HEK293 (cell line): ENCODE data around the gene DRICH1.
"Not testable (repeated sequence)": the region's sequence is repeated elsewhere in the genome, so short reads cannot be mapped to it uniquely, and the experiment has no call there.

Experiments
- CTCF ChIA-PET: fragments of 350-600 bp; formaldehyde crosslinking; extraction: SDS; loops from one replicate; lab custom pipeline; 2021; ENCODE audit warnings: antibody characterized with exemption; lab: Yijun Ruan, JAX
- POLR2A ChIA-PET: fragments of 300-600 bp; formaldehyde crosslinking; extraction: SDS; loops from one replicate; lab custom pipeline; 2020; ENCODE audit warnings: antibody characterized with exemption, inconsistent platforms; lab: Yijun Ruan, JAX
- H3K27ac ChIP-seq: fragments of 200-500 bp; sonication (Bioruptor generic); 2 replicates; pipeline ENCODE4 v1.5.1; 2014; ENCODE audit warnings: low read depth, low read length, control low read depth, inconsistent platforms; ENCODE audit errors: extremely low read depth
- H3K36me3 ChIP-seq, 2 experiments: fragments of 200-500 bp in 1 of 2; sonication (Bioruptor generic) in 1 of 2; 1 replicate in 1 of 2; 2 replicates in 1 of 2; pipeline ENCODE4 v1.5.1; 2014 to 2017; ENCODE audit warnings: inconsistent platforms in 2 of 2, low read length in 2 of 2; ENCODE audit not compliant: control insufficient read depth in 2 of 2, insufficient read depth in 1 of 2
- H3K4me1 ChIP-seq: fragments of 200-500 bp; sonication (Bioruptor generic); 2 replicates; pipeline ENCODE4 v1.5.1; 2014; ENCODE audit warnings: mild to moderate bottlenecking, low read length, inconsistent platforms; ENCODE audit not compliant: control insufficient read depth, insufficient read depth
- H3K4me3 ChIP-seq: 2 replicates; pipeline ENCODE4 v1.5.1; 2011; ENCODE audit warnings: low read depth, mild to moderate bottlenecking, control low read depth, low read length, moderate library complexity
- H3K9me3 ChIP-seq: fragments of 200-500 bp; sonication (Bioruptor generic); 2 replicates; pipeline ENCODE4 v1.5.1; 2014; ENCODE audit warnings: low read depth, low read length, inconsistent platforms; ENCODE audit not compliant: control insufficient read depth, insufficient read depth
- EGR2 ChIP-seq: fragments of 450-650 bp; formaldehyde crosslinking; IDR thresholded peaks from 2 replicates; pipeline ENCODE4 v1.5.1; 2016; ENCODE audit warnings: low read depth, missing biosample characterization, missing genetic modification characterization
- ELK4 ChIP-seq: IDR thresholded peaks from 2 replicates; pipeline ENCODE4 v1.6.1; 2011; ENCODE audit warnings: mild to moderate bottlenecking, low read depth, low read length, borderline replicate concordance
- KLF1 ChIP-seq: fragments of 450-650 bp; formaldehyde crosslinking; IDR thresholded peaks from 2 replicates; pipeline ENCODE4 v1.5.1; 2016; ENCODE audit warnings: missing biosample characterization, missing genetic modification characterization
- KLF8 ChIP-seq: fragments of 450-650 bp; formaldehyde crosslinking; IDR thresholded peaks from 2 replicates; pipeline ENCODE4 v1.5.1; 2016; ENCODE audit warnings: missing biosample characterization, missing genetic modification characterization
- REPIN1 ChIP-seq: fragments of 450-650 bp; formaldehyde crosslinking; IDR thresholded peaks from 2 replicates; pipeline ENCODE4 v1.5.1; 2017; ENCODE audit warnings: missing biosample characterization, missing genetic modification characterization, low read depth
- SP2 ChIP-seq: fragments of 450-650 bp; formaldehyde crosslinking; IDR thresholded peaks from 2 replicates; pipeline ENCODE4 v1.5.1; 2016; ENCODE audit warnings: missing biosample characterization, missing genetic modification characterization
- YY2 ChIP-seq: fragments of 450-650 bp; formaldehyde crosslinking; IDR thresholded peaks from 2 replicates; pipeline ENCODE4 v1.5.1; 2016; ENCODE audit warnings: missing biosample characterization, missing genetic modification characterization
- ZEB2 ChIP-seq: fragments of 450-650 bp; formaldehyde crosslinking; IDR thresholded peaks from 2 replicates; pipeline ENCODE4 v1.5.1; 2016; ENCODE audit warnings: missing biosample characterization, missing genetic modification characterization
- ZFHX2 ChIP-seq: fragments of 450-650 bp; formaldehyde crosslinking; conservative IDR thresholded peaks from 2 replicates; pipeline ENCODE4 v1.5.1; 2016; ENCODE audit warnings: missing biosample characterization, missing genetic modification characterization
- ZNF23 ChIP-seq: fragments of 450-650 bp; formaldehyde crosslinking; IDR thresholded peaks from 2 replicates; pipeline ENCODE4 v1.5.1; 2016; ENCODE audit warnings: missing biosample characterization, missing genetic modification characterization, borderline replicate concordance
- TF ChIP-seq, protein P1 (sequence below): fragments of 450-650 bp; formaldehyde crosslinking; optimal IDR thresholded peaks from 2 replicates; pipeline ENCODE3; 2016; ENCODE audit warnings: missing biosample characterization, mild to moderate bottlenecking, missing genetic modification characterization
- TF ChIP-seq, protein P2 (sequence below): fragments of 450-650 bp; formaldehyde crosslinking; IDR thresholded peaks from 2 replicates; pipeline ENCODE4 v1.5.1; 2016; ENCODE audit warnings: missing biosample characterization, missing genetic modification characterization
- TF ChIP-seq, protein P3 (sequence below): fragments of 450-650 bp; formaldehyde crosslinking; IDR thresholded peaks from 2 replicates; pipeline ENCODE4 v1.5.1; 2016; ENCODE audit warnings: missing biosample characterization, missing genetic modification characterization

DRICH1 gene

DNA sequence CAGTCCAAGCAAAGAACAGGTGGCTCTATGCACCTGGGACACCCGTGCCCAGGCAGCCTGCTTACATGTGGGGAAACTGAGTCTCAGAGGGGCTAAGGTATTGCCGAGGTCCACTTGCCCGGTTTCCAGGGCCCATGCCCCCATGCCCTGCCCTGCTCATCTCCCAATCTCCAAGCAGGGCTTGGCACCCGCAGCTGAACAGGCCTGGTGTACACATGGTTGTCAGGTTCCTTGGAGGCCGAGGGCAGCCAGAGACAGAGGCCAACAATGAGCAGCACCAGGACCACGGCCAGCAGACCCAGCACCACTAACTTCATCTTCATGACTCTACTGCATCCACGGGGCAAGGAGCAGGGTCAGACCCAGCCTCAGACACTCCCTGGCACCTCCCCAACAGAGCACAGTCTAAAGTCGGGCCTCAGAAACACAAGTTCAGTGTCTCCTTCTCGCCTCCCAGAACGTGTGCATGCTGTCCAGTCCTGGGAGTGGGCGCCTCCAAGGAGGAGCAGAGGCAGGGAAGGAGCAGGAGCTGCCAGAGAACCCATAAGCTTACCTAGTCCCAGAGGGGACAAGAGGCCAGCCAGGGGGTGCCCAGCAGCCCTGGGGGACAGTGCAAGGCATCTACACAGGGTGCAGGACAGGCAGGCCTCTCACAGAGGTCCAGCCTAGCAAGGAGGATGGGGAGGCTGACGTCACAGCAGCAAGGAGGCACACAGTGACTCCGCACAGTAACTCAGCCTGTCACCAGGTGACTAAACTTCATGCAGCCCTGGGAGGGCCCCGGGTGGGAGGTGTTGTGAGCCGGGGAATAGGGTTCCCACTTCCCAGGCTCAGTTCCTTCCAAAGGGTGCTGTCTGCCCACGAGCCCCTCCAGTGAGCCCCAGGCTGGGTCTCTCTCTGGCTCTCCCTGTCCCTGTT is 38.5 kb upstream of the DRICH1 start (continued):
- TF ChIP-seq, protein P1, sequence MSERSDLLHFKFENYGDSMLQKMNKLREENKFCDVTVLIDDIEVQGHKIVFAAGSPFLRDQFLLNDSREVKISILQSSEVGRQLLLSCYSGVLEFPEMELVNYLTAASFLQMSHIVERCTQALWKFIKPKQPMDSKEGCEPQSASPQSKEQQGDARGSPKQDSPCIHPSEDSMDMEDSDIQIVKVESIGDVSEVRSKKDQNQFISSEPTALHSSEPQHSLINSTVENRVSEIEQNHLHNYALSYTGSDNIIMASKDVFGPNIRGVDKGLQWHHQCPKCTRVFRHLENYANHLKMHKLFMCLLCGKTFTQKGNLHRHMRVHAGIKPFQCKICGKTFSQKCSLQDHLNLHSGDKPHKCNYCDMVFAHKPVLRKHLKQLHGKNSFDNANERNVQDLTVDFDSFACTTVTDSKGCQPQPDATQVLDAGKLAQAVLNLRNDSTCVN (tag by site-specific recombination) = no peak
- TF ChIP-seq SP2 (no peak), KLF8 (tag by site-specific recombination) (no peak)
- TF ChIP-seq, protein P2, sequence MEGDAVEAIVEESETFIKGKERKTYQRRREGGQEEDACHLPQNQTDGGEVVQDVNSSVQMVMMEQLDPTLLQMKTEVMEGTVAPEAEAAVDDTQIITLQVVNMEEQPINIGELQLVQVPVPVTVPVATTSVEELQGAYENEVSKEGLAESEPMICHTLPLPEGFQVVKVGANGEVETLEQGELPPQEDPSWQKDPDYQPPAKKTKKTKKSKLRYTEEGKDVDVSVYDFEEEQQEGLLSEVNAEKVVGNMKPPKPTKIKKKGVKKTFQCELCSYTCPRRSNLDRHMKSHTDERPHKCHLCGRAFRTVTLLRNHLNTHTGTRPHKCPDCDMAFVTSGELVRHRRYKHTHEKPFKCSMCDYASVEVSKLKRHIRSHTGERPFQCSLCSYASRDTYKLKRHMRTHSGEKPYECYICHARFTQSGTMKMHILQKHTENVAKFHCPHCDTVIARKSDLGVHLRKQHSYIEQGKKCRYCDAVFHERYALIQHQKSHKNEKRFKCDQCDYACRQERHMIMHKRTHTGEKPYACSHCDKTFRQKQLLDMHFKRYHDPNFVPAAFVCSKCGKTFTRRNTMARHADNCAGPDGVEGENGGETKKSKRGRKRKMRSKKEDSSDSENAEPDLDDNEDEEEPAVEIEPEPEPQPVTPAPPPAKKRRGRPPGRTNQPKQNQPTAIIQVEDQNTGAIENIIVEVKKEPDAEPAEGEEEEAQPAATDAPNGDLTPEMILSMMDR (tag by site-specific recombination) = no peak
- TF ChIP-seq, all 188 proteins: peak for 3

GRCh38 chr22:23660381-23660780 is 28.3 kb upstream of the DRICH1 start:
- H3K4me1 ChIP-seq, H3K9me3 ChIP-seq, H3K4me3 ChIP-seq, POLR2A ChIA-PET, CTCF ChIA-PET, H3K27ac ChIP-seq: not testable (repeated sequence)
- H3K36me3 ChIP-seq = peaks cover 28 to 51% of the 10 kb centered on the region in 2 experiments; a peak in 2 of 3 replicates

GRCh38 chr22:23657727-23658126 is 25.6 kb upstream of the DRICH1 start:
- Histone ChIP-seq H3K4me3 (no peak overlapping the region), H3K36me3 (peaks cover 28 to 57% of the 10 kb centered on the region in 2 experiments; a peak in 2 of 3 replicates), H3K9me3 (no peaks in the 10 kb centered on the region), H3K27ac (no peak overlapping the region), H3K4me1 (no peaks in the 10 kb centered on the region)
- ChIA-PET POLR2A (no interaction called here), CTCF (no interaction called here)
- TF ChIP-seq ZFHX2 (tag by site-specific recombination) = peak; percentile 93
- TF ChIP-seq KLF1 (tag by site-specific recombination) = no peak
- no peak for TF ChIP-seq ZEB2 (tag by site-specific recombination)
- TF ChIP-seq REPIN1 (tag by site-specific recombination) = no peak
- no peak for TF ChIP-seq YY2
- no peak for TF ChIP-seq ELK4
- TF ChIP-seq ZNF23 (tag by site-specific recombination) = no peak
- peak; percentile 99 for TF ChIP-seq EGR2
- TF ChIP-seq, protein P3, sequence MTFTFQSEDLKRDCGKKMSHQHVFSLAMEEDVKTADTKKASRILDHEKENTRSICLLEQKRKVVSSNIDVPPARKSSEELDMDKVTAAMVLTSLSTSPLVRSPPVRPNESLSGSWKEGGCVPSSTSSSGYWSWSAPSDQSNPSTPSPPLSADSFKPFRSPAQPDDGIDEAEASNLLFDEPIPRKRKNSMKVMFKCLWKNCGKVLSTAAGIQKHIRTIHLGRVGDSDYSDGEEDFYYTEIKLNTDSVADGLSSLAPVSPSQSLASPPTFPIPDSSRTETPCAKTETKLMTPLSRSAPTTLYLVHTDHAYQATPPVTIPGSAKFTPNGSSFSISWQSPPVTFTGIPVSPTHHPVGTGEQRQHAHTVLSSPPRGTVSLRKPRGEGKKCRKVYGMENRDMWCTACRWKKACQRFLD (tag by site-specific recombination) = no peak
